ENCODE measurements around the gene WNT2B. TPM values are rescaled to one million over a fixed set of nuclear protein-coding genes. Genes with fewer than 3 reads are reported as not detected.

WNT2B gene
- polyA plus RNA-seq, 3 donors: 0.07 to 0.79 TPM; not detected in 1

DNA sequence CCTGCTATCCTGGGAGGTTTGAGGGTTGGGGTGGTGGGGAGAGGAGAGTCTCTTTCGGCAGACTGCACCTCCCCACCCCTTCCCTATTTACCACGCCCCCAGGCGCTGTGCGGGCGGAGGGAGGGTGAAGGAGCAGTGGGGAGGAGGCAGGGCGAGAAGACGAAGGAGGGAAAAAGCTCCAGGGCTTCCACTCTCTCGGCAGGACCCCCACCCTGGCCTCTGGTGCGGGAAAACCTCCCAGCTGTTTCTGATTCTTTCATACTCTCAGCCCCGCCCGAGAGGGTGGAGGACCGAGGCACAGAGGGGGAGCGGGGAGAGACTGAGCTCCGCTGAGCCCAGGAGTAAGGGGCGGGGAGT is 866 bp upstream of the WNT2B start:
- intact Hi-C loops (cut with micrococcal nuclease): loop anchor here in 1 of 2 donors (10.0 kb wide), 1 partner anchor 197 kb away; the partner anchor contains the start of gene RHOC
- H3K27me3 Mint-ChIP-seq (ENCODE audit: low read depth in 3 of 3): peaks cover 57 to 89% (median 74%) of the 10 kb centered on the region in 3 donors
- H3K36me3 Mint-ChIP-seq: peaks cover 0 to 5% of the 10 kb centered on the region in 2 donors
- Histone ChIP-seq H3K36me3 (replicated peaks in 1 of 2; ENCODE audit: control insufficient read depth in 1 of 2, insufficient read depth in 2 of 2, low read length in 2 of 2) (no peaks in the 10 kb centered on the region), H3K27me3 (ENCODE audit: control insufficient read depth in 2 of 2, insufficient read depth in 2 of 2, low read length in 2 of 2) (peaks cover 47 to 81% of the 10 kb centered on the region in 2 donors), H3K9me3 (replicated peaks in 1 of 2; ENCODE audit: control insufficient read depth in 1 of 2, insufficient read depth in 1 of 2, low read length in 2 of 2) (peaks cover 0 to 27% of the 10 kb centered on the region in 2 donors), H3K9ac (ENCODE audit: insufficient read depth, low read length, poor library complexity, severe bottlenecking) (peak overlapping the region; percentile 21), H3K4me1 (ENCODE audit: control insufficient read depth in 1 of 2, insufficient read depth in 2 of 2, low read length in 2 of 2) (peaks cover 9 to 20% of the 10 kb centered on the region in 2 donors), H3K79me2 (ENCODE audit: insufficient read depth, low read length) (no peaks in the 10 kb centered on the region), H3K4me2 (replicated peaks; ENCODE audit: extremely low read depth, low read length, poor library complexity, severe bottlenecking) (peak overlapping the region; percentile 87), H3K4me3 (replicated peaks in 1 of 3; ENCODE audit: low read depth in 2 of 3, low read length in 3 of 3) (peak overlapping the region in 1 of 3 experiments; percentile 73), H2AFZ (ENCODE audit: insufficient read depth, low read depth, low read length, poor library complexity, severe bottlenecking) (peak overlapping the region; percentile 81), H3K27ac (ENCODE audit: low read depth in 1 of 2, low read length in 2 of 2) (no peak overlapping the region), H4K20me1 (ENCODE audit: insufficient read depth, low read length) (no peaks in the 10 kb centered on the region)
- peaks cover 15% of the 10 kb centered on the region for H3K4me1 Mint-ChIP-seq
- H3K4me3 Mint-ChIP-seq: peak overlapping the region; percentile 61 to 85
- no peak for DNase-seq
- H3K9me3 Mint-ChIP-seq: peaks cover 0 to 12% (median 4%) of the 10 kb centered on the region in 7 donors
- TF ChIP-seq CTCF (IDR thresholded peaks at IDR 0.05): no peak
- H3K27ac Mint-ChIP-seq: no peak overlapping the region
- WGBS (ENCODE audit: insufficient coverage): 13% methylated on average over 4 of the region's 15 CpGs

DNA sequence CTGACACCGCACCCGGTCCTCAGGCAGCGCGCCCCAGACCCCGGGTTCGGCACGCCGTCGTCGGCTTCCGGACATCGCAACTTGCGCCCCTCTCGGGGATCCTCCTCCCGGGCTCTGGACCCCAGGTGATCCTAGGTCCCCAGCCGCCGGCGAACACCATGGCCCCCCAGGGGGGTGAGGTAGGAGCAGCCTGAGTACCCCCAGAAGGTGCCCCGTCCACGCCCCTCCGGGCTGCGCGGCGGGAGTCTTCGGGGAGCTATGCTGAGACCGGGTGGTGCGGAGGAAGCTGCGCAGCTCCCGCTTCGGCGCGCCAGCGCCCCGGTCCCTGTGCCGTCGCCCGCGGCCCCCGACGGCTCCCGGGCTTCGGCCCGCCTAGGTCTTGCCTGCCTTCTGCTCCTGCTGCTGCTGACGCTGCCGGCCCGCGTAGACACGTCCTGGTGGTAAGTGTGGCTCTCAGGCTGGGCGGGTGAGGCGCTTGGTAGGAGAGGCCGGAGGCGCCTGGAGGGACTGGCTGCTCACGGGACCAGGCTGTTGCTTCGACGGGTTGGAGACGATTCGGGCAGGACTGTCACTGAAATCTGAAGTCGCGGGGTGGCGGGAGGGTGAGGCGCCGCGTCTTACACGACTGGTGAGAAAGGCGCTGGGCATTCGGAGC is 367 bp downstream of the WNT2B start:
- intact Hi-C loops (cut with micrococcal nuclease): loop anchor here in 1 of 2 donors (10.0 kb wide), 1 partner anchor 196 kb away; the partner anchor contains the start of gene RHOC
- H3K27me3 Mint-ChIP-seq (ENCODE audit: low read depth in 3 of 3): peaks cover 46 to 77% (median 61%) of the 10 kb centered on the region in 3 donors
- TF ChIP-seq CTCF (IDR thresholded peaks at IDR 0.05): no peak
- Histone ChIP-seq H3K79me2 (ENCODE audit: insufficient read depth, low read length) (no peaks in the 10 kb centered on the region), H2AFZ (ENCODE audit: insufficient read depth, low read depth, low read length, poor library complexity, severe bottlenecking) (peak overlapping the region; percentile 81), H3K9me3 (replicated peaks in 1 of 2; ENCODE audit: control insufficient read depth in 1 of 2, insufficient read depth in 1 of 2, low read length in 2 of 2) (peaks cover 0 to 23% of the 10 kb centered on the region in 2 donors), H3K4me2 (replicated peaks; ENCODE audit: extremely low read depth, low read length, poor library complexity, severe bottlenecking) (peak overlapping the region; percentile 87), H3K36me3 (replicated peaks in 1 of 2; ENCODE audit: control insufficient read depth in 1 of 2, insufficient read depth in 2 of 2, low read length in 2 of 2) (no peaks in the 10 kb centered on the region), H3K27me3 (ENCODE audit: control insufficient read depth in 2 of 2, insufficient read depth in 2 of 2, low read length in 2 of 2) (peaks cover 37 to 69% of the 10 kb centered on the region in 2 donors), H3K27ac (ENCODE audit: low read depth in 1 of 2, low read length in 2 of 2) (no peak overlapping the region), H4K20me1 (ENCODE audit: insufficient read depth, low read length) (no peaks in the 10 kb centered on the region), H3K9ac (ENCODE audit: insufficient read depth, low read length, poor library complexity, severe bottlenecking) (peak overlapping the region; percentile 21), H3K4me3 (replicated peaks in 1 of 3; ENCODE audit: low read depth in 2 of 3, low read length in 3 of 3) (peak overlapping the region; percentile 21 to 73 (median 21)), H3K4me1 (ENCODE audit: control insufficient read depth in 1 of 2, insufficient read depth in 2 of 2, low read length in 2 of 2) (peaks cover 9 to 20% of the 10 kb centered on the region in 2 donors)
- DNase-seq: no peak
- WGBS (ENCODE audit: insufficient coverage): 7% methylated on average over 66 of the region's 66 CpGs
- no peak overlapping the region for H3K27ac Mint-ChIP-seq
- H3K4me3 Mint-ChIP-seq: peak overlapping the region; percentile 71 to 85
- peaks cover 0 to 5% of the 10 kb centered on the region in 2 donors for H3K36me3 Mint-ChIP-seq
- H3K9me3 Mint-ChIP-seq: peaks cover 0 to 14% (median 4%) of the 10 kb centered on the region in 7 donors
- H3K4me1 Mint-ChIP-seq: peaks cover 15% of the 10 kb centered on the region
